Measurements from ENCODE around the gene MLKL. TPM values are rescaled to one million over a fixed set of nuclear protein-coding genes. Genes with fewer than 3 reads are reported as not detected.
"Not testable (repeated sequence)": the region's sequence is repeated elsewhere in the genome, so short reads cannot be mapped to it uniquely, and the experiment has no call there.

Gene MLKL
- total RNA-seq, 1 donor from 2014 or later, result 11.5 TPM

DNA sequence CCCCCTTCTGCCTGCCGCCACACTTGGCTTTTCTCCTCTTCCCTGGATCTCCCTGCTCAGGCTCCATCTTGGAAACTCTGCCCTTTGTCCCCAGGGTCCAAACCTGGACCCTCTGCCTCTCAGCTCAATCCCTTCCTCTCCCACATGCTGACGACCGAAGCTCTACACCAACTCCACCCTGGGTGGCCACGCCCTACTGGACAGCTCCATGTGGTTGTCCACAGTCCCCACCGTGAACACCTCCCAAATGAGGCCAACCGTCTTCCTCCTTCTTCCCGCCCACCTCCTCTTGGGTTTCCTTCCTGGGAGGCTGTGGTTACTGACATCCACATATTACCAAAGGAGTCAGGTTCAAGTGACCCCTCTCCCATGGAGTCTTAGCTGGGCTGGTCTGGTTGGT, 22.6 kb upstream of the MLKL start:
- Histone ChIP-seq H3K27me3 (ENCODE audit: control insufficient read depth, insufficient read depth, low read length) (no peaks in the 10 kb centered on the region), H3K36me3 (ENCODE audit: control insufficient read depth, insufficient read depth, low read length) (no peaks in the 10 kb centered on the region), H3K4me3 (ENCODE audit: low read depth, low read length) (no peak overlapping the region)
- TF ChIP-seq, protein P1, sequence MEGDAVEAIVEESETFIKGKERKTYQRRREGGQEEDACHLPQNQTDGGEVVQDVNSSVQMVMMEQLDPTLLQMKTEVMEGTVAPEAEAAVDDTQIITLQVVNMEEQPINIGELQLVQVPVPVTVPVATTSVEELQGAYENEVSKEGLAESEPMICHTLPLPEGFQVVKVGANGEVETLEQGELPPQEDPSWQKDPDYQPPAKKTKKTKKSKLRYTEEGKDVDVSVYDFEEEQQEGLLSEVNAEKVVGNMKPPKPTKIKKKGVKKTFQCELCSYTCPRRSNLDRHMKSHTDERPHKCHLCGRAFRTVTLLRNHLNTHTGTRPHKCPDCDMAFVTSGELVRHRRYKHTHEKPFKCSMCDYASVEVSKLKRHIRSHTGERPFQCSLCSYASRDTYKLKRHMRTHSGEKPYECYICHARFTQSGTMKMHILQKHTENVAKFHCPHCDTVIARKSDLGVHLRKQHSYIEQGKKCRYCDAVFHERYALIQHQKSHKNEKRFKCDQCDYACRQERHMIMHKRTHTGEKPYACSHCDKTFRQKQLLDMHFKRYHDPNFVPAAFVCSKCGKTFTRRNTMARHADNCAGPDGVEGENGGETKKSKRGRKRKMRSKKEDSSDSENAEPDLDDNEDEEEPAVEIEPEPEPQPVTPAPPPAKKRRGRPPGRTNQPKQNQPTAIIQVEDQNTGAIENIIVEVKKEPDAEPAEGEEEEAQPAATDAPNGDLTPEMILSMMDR (IDR thresholded peaks at IDR 0.05; ENCODE audit: insufficient read depth, low read length, poor library complexity, severe bottlenecking), result no peak
- no peak for DNase-seq (ENCODE audit: low read depth)

DNA sequence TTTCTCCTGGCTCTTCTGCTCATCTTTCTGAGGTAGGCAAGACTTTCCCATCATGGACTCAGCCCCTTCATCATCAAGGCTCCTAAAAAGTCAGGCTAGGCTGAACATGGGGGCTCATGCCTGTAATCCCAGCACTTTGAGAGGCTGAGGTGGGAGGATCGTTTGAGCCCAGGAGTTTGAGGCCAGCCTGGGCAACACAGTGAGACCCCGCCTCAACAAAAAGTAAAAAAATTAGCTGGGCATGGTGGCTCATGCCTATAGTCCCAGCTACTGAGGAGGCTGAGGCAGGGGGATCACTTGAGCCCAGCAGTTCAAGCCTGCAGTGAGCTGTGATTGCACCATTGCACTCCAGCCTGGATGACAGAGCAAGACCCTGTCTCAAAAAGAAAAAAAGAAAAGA, 21.5 kb upstream of the MLKL start:
- H3K27me3 ChIP-seq (ENCODE audit: control insufficient read depth, insufficient read depth, low read length); H3K36me3 ChIP-seq (ENCODE audit: control insufficient read depth, insufficient read depth, low read length); H3K4me3 ChIP-seq (ENCODE audit: low read depth, low read length); DNase-seq (ENCODE audit: low read depth): not testable (repeated sequence)

DNA sequence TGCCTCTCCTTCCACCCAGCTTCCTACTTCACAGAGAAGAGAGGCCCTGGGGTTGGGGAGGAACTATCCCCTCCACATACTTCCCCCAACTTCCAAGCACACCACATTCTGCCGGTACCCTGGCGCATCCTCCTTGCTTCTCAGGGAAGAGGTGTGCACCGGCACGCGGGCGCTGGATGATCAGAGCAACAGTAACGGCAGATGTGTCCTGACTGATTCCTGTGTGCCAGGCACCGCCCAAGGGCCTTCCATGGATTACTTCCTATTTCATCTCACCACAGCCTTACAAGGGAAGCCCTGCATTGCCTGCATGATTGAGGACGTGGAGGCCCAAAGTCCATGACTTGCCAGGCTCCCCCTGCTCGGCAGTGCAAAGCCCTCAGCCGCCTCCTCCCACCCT, 21.1 kb upstream of the MLKL start:
- H3K27me3 ChIP-seq (ENCODE audit: control insufficient read depth, insufficient read depth, low read length), result no peaks in the 10 kb centered on the region
- TF ChIP-seq, protein P1 (IDR thresholded peaks at IDR 0.05; ENCODE audit: insufficient read depth, low read length, poor library complexity, severe bottlenecking), result no peak
- DNase-seq (ENCODE audit: low read depth), result no peak
- H3K36me3 ChIP-seq (ENCODE audit: control insufficient read depth, insufficient read depth, low read length), result no peaks in the 10 kb centered on the region
- H3K4me3 ChIP-seq (ENCODE audit: low read depth, low read length), result no peak overlapping the region

GRCh38 chr16:74720579-74720978, 19.9 kb upstream of the MLKL start:
- no peak for DNase-seq (ENCODE audit: low read depth)
- H3K27me3 ChIP-seq (ENCODE audit: control insufficient read depth, insufficient read depth, low read length), result no peaks in the 10 kb centered on the region
- H3K4me3 ChIP-seq (ENCODE audit: low read depth, low read length), result no peak overlapping the region
- H3K36me3 ChIP-seq (ENCODE audit: control insufficient read depth, insufficient read depth, low read length), result no peaks in the 10 kb centered on the region
- TF ChIP-seq, protein P1 (IDR thresholded peaks at IDR 0.05; ENCODE audit: insufficient read depth, low read length, poor library complexity, severe bottlenecking), result no peak

GRCh38 chr16:74718741-74719610, 18.3 kb upstream of the MLKL start:
- DNase-seq (ENCODE audit: low read depth), result no peak
- TF ChIP-seq, protein P1 (IDR thresholded peaks at IDR 0.05; ENCODE audit: insufficient read depth, low read length, poor library complexity, severe bottlenecking), result no peak

DNA sequence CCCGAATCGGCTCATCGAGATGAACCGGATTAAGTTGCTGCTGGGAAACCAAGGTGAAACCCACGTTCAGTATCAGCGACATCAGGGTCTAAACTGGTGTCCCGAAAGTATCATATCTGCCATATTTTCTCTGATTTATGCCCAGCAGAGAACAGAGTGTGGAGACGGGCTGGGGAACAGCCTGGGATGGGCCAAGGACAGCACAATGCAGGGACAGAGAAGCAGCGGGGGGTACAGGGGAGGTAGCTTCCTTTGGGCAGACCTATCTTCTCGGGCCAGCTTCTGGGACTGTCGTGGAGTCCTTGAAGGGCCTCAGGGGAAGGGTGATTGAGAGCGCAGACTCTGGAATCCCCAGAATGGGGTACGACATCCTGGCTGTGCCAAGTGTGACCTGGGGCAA, 17.5 kb upstream of the MLKL start:
- Histone ChIP-seq H3K4me3 (ENCODE audit: low read depth, low read length) (no peak overlapping the region), H3K36me3 (ENCODE audit: control insufficient read depth, insufficient read depth, low read length) (no peaks in the 10 kb centered on the region), H3K27me3 (ENCODE audit: control insufficient read depth, insufficient read depth, low read length) (no peaks in the 10 kb centered on the region)
- no peak for DNase-seq (ENCODE audit: low read depth)
- TF ChIP-seq, protein P1 (IDR thresholded peaks at IDR 0.05; ENCODE audit: insufficient read depth, low read length, poor library complexity, severe bottlenecking), result no peak

More at GRCh38 chr16:74718741-74719610, 18.3 kb upstream of the MLKL start:
- Histone ChIP-seq H3K4me3 (ENCODE audit: low read depth, low read length) (no peak overlapping the region), H3K27me3 (ENCODE audit: control insufficient read depth, insufficient read depth, low read length) (no peaks in the 10 kb centered on the region), H3K36me3 (ENCODE audit: control insufficient read depth, insufficient read depth, low read length) (no peaks in the 10 kb centered on the region)

All from kidney epithelial cell (primary cell).